Fibroblast of the conjunctiva (primary cell): ENCODE results near the gene CIDEA.

Experiments
- DNase-seq: peaks from one replicate; pipeline ENCODE4 v3.0.0-alpha.2; 2010; ENCODE audit warnings: low read depth

The CIDEA gene

DNA sequence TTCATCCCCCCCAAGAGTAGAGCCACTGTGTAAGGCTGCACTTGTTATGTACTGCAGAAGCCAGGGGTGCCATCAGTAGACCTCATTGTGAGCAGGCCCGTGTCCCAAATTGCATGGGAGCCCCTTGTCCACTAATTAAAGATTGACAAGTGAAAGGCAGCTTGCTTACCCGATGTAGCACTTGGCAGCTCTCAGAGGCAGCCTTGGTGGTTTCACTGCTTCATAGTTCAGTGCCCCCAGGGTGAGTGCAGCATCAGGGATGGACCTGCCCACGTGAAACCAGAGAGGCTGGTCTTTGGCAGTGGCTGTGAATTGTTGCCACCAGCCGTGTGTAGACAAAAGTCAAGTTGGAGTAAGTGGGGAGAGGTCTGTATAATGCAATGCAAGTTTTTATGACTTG lies 67.2 kb downstream of the CIDEA start:
- DNase-seq, result no peak

- DNase-seq, result no peak
Observed at GRCh38 chr18:12324991-12325725, 71.0 kb downstream of the CIDEA start.

GRCh38 chr18:12325726-12326245 lies 71.6 kb downstream of the CIDEA start:
- no peak for DNase-seq

DNA sequence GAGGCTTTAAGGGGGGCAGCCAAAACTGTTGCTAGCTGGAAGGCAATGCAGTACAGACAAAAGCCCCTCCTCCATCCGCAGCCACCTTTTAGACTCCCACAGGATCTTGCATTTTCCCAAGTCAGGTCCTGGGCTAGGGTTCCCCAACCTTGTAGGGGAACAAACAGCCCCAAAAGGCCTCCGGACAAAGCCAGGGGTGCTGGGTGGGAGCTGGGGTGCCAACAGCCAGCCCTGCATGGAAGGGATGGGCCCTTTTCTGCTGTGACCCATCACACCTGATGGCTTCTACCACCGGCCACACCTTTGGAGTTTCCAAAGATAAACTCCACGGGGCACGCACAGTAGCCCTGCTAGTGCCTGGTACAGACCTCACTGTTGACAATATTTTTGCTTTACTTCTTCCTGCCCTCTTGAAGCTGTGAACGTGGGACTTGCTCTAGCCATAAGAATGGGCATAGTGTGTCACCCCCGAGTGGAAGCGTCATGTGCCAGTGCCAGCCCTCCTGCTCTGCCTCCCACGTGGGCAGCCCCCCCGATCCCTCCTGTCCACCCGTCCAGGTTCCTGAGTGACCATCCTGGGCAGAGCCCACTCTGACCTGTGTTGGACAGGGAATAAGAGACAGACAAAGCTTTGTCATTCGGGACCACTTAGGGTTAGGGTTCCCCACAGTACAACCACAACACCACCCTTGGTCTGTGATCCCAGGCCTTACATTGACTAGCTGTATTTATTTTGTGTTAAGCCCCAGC lies 72.7 kb downstream of the CIDEA start:
- DNase-seq, result no peak
